Keratinocyte (primary cell): ENCODE results near the gene PLD5. TPM values are rescaled to one million over a fixed set of nuclear protein-coding genes. Genes with fewer than 3 reads are reported as not detected.

Source experiments
- DNase-seq: peaks from one replicate; pipeline ENCODE4 v3.0.0-alpha.2; 2011; ENCODE audit warnings: low read depth, missing footprints, low spot score
- FAIRE-seq: peaks from 2 replicates; lab custom pipeline; 2011; peaks lifted over from hg19 to GRCh38; lab: Jason Lieb, UNC
- H2AFZ ChIP-seq: 2 replicates; pipeline ENCODE4 v1.6.0; 2012; ENCODE audit warnings: low read length, control low read depth, inconsistent platforms; ENCODE audit not compliant: control insufficient read depth
- H3K27ac ChIP-seq: 2 replicates; pipeline ENCODE4 v1.5.1; 2011; ENCODE audit warnings: low read length; ENCODE audit not compliant: control insufficient read depth, insufficient read depth
- H3K27me3 ChIP-seq: 3 replicates; pipeline ENCODE4 v1.6.0; 2011; ENCODE audit warnings: low read length; ENCODE audit not compliant: control insufficient read depth, insufficient read depth; ENCODE audit errors: extremely low read depth
- H3K36me3 ChIP-seq, 2 experiments: 2 replicates in 1 of 2; 3 replicates in 1 of 2; pipeline ENCODE4 v1.5.1; 2011; ENCODE audit warnings: low read length in 2 of 2, mild to moderate bottlenecking in 1 of 2; ENCODE audit not compliant: control insufficient read depth in 2 of 2, insufficient read depth in 2 of 2; ENCODE audit errors: extremely low read depth in 1 of 2
- H3K4me1 ChIP-seq: 3 replicates; pipeline ENCODE4 v1.5.1; 2011; ENCODE audit warnings: low read length; ENCODE audit not compliant: control insufficient read depth, insufficient read depth; ENCODE audit errors: extremely low read depth
- H3K4me2 ChIP-seq: 3 replicates; pipeline ENCODE4 v1.6.0; 2011; ENCODE audit warnings: low read depth, low read length; ENCODE audit not compliant: control insufficient read depth, insufficient read depth; ENCODE audit errors: extremely low read depth
- H3K4me3 ChIP-seq, 3 experiments: fragments of 200-600 bp in 1 of 3; sonication (generic) in 1 of 3; 2 replicates in 2 of 3; 3 replicates in 1 of 3; pipeline ENCODE4 v1.5.1; 2011 to 2016; ENCODE audit warnings: low read length in 3 of 3, mild to moderate bottlenecking in 3 of 3, control low read depth in 2 of 3, inconsistent platforms in 1 of 3, low read depth in 1 of 3, mixed read lengths in 1 of 3, mixed run types in 1 of 3, moderate library complexity in 1 of 3; ENCODE audit not compliant: control insufficient read depth in 2 of 3, insufficient read depth in 2 of 3; ENCODE audit errors: extremely low read depth in 1 of 3
- H3K79me2 ChIP-seq: 2 replicates; pipeline ENCODE4 v1.6.0; 2012; ENCODE audit warnings: low read length; ENCODE audit not compliant: control insufficient read depth, insufficient read depth
- H3K9ac ChIP-seq: 3 replicates; pipeline ENCODE4 v1.6.0; 2011; ENCODE audit warnings: low read length; ENCODE audit not compliant: control insufficient read depth, insufficient read depth; ENCODE audit errors: extremely low read depth
- H3K9me1 ChIP-seq: 3 replicates; pipeline ENCODE4 v1.6.0; 2011; ENCODE audit warnings: low read length; ENCODE audit not compliant: control insufficient read depth, insufficient read depth; ENCODE audit errors: extremely low read depth
- H3K9me3 ChIP-seq: 2 replicates; pipeline ENCODE4 v1.5.1; 2012; ENCODE audit warnings: low read depth, low read length; ENCODE audit not compliant: control insufficient read depth
- H4K20me1 ChIP-seq: 3 replicates; pipeline ENCODE4 v1.6.0; 2011; ENCODE audit warnings: low read length; ENCODE audit not compliant: control insufficient read depth, insufficient read depth; ENCODE audit errors: extremely low read depth
- EZH2 ChIP-seq: IDR thresholded peaks from one replicate; pipeline ENCODE4 v1.6.1; 2012; ENCODE audit warnings: inconsistent platforms, mild to moderate bottlenecking, low read length, moderate library complexity
- dilution Hi-C: fragments of 300-500 bp; cut with MboI; formaldehyde crosslinking; loops from one replicate; pipeline ENCODE4 v1.7.0; 2020; ENCODE audit warnings: low sequenced_read_pairs; ENCODE audit not compliant: extremely low pct_ligation_motif_present
- polyA plus RNA-seq, 5 experiments: library from polyadenylated mRNA; depleted of rRNA in 3 of 5; stranded (reverse) in 3 of 5; stranded (forward) in 1 of 5; unstranded in 1 of 5; fragments of >200 nt; gene quantifications; 1 replicate in 1 of 5; 2 replicates in 3 of 5; 3 replicates in 1 of 5; pipeline versions ENCODE4 v1.2.1 to v1.2.3, GENCODE V29; 2011 to 2012; ENCODE audit warnings: missing spikeins in 2 of 5, low read depth in 1 of 5, low replicate concordance in 1 of 5
- TF ChIP-seq, protein P1 (sequence below), 3 experiments: IDR thresholded peaks in 1 of 3; conservative IDR thresholded peaks in 1 of 3; optimal IDR thresholded peaks in 1 of 3; 2 replicates in 2 of 3; 3 replicates in 1 of 3; pipeline versions ENCODE3 to v1.5.1; 2011; ENCODE audit warnings: low read length in 3 of 3, mild to moderate bottlenecking in 3 of 3, moderate library complexity in 2 of 3, control low read depth in 1 of 3, inconsistent platforms in 1 of 3; ENCODE audit not compliant: insufficient read depth in 2 of 3; ENCODE audit errors: extremely low read depth in 1 of 3

The PLD5 gene
- polyA plus RNA-seq, 1 donor (not counting 4 experiments of a cell fraction or from before 2014, with no cell fraction given): 7.2 TPM

DNA sequence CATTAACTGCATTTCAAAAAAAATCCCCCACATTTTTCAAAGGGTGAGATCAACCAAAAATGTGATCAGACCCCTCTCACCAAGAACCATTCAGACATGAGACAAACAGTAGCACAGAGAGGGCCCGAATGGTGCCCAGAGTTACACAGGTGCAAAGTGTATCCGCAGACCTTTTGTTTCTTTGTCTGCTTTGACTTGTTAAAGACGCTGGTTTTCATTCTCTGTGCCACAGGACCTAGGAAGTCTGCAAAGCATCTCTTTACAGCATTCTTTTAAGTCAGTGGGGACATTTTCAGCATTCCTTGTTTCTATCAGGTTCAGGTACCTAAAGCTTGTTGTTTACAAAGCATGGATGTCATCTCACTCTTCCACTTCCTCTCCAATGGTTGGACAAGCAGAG lies 438.4 kb downstream of the PLD5 start:
- Histone ChIP-seq H3K4me3 (no peak overlapping the region), H3K79me2 (no peaks in the 10 kb centered on the region), H2AFZ (no peak overlapping the region), H3K9me3 (no peaks in the 10 kb centered on the region), H3K27ac (no peak overlapping the region), H3K4me1 (no peaks in the 10 kb centered on the region), H3K9me1 (no peaks in the 10 kb centered on the region), H4K20me1 (no peaks in the 10 kb centered on the region), H3K36me3 (no peaks in the 10 kb centered on the region), H3K9ac (no peak overlapping the region), H3K4me2 (no peak overlapping the region), H3K27me3 (no peaks in the 10 kb centered on the region)
- TF ChIP-seq, protein P1, sequence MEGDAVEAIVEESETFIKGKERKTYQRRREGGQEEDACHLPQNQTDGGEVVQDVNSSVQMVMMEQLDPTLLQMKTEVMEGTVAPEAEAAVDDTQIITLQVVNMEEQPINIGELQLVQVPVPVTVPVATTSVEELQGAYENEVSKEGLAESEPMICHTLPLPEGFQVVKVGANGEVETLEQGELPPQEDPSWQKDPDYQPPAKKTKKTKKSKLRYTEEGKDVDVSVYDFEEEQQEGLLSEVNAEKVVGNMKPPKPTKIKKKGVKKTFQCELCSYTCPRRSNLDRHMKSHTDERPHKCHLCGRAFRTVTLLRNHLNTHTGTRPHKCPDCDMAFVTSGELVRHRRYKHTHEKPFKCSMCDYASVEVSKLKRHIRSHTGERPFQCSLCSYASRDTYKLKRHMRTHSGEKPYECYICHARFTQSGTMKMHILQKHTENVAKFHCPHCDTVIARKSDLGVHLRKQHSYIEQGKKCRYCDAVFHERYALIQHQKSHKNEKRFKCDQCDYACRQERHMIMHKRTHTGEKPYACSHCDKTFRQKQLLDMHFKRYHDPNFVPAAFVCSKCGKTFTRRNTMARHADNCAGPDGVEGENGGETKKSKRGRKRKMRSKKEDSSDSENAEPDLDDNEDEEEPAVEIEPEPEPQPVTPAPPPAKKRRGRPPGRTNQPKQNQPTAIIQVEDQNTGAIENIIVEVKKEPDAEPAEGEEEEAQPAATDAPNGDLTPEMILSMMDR (optimal IDR thresholded peaks at IDR 0.05 in 1 of 3, IDR thresholded peaks at IDR 0.05 in 1 of 3, conservative IDR thresholded peaks at IDR 0.05 in 1 of 3; ENCODE audit: extremely low read depth in 1 of 3, insufficient read depth in 2 of 3, low read length in 3 of 3): no peak
- TF ChIP-seq EZH2: no peak
- DNase-seq (no peak), FAIRE-seq (no peak)
- dilution Hi-C loops: no loop called here

DNA sequence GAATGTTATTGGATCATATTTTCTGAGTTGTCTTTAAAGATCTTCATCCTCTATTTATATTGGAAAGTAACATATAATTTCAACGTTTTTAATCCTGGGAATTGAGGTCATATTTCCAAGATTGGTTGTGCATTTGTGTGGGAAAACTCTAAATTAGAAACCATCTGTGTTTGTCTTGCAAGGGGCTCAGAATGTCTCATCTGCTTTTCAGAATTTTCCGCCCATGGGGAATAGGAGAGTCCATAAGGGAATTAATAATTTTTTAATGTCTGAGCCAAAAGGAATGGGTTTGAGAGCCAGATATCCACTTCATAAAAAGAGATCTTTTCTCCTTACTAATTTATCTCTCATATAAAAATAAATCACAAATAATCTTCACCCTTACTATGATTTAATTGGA lies 440.8 kb downstream of the PLD5 start:
- FAIRE-seq: no peak
- TF ChIP-seq EZH2: no peak
- TF ChIP-seq, protein P1 (optimal IDR thresholded peaks at IDR 0.05 in 1 of 3, IDR thresholded peaks at IDR 0.05 in 1 of 3, conservative IDR thresholded peaks at IDR 0.05 in 1 of 3; ENCODE audit: extremely low read depth in 1 of 3, insufficient read depth in 2 of 3, low read length in 3 of 3): no peak
- no peak for DNase-seq
- Histone ChIP-seq H3K9me3 (no peaks in the 10 kb centered on the region), H3K9me1 (no peaks in the 10 kb centered on the region), H3K4me2 (no peak overlapping the region), H3K27ac (no peak overlapping the region), H3K4me1 (no peaks in the 10 kb centered on the region), H3K4me3 (no peak overlapping the region), H3K36me3 (no peaks in the 10 kb centered on the region), H4K20me1 (no peaks in the 10 kb centered on the region), H3K27me3 (no peaks in the 10 kb centered on the region), H3K79me2 (no peaks in the 10 kb centered on the region), H3K9ac (no peak overlapping the region), H2AFZ (no peak overlapping the region)
- dilution Hi-C loops: no loop called here
